SH-SY5Y (cell line): ENCODE data around the gene CABP4.

ENCODE experiments used
- GATA2 ChIP-seq: IDR thresholded peaks from 2 replicates; pipeline ENCODE4 v1.6.1; 2011; ENCODE audit warnings: mild to moderate bottlenecking, low read depth, low read length
- GATA3 ChIP-seq: IDR thresholded peaks from 2 replicates; pipeline ENCODE4 v1.6.1; 2011; ENCODE audit warnings: low read depth, mild to moderate bottlenecking, low read length, moderate library complexity

DNA sequence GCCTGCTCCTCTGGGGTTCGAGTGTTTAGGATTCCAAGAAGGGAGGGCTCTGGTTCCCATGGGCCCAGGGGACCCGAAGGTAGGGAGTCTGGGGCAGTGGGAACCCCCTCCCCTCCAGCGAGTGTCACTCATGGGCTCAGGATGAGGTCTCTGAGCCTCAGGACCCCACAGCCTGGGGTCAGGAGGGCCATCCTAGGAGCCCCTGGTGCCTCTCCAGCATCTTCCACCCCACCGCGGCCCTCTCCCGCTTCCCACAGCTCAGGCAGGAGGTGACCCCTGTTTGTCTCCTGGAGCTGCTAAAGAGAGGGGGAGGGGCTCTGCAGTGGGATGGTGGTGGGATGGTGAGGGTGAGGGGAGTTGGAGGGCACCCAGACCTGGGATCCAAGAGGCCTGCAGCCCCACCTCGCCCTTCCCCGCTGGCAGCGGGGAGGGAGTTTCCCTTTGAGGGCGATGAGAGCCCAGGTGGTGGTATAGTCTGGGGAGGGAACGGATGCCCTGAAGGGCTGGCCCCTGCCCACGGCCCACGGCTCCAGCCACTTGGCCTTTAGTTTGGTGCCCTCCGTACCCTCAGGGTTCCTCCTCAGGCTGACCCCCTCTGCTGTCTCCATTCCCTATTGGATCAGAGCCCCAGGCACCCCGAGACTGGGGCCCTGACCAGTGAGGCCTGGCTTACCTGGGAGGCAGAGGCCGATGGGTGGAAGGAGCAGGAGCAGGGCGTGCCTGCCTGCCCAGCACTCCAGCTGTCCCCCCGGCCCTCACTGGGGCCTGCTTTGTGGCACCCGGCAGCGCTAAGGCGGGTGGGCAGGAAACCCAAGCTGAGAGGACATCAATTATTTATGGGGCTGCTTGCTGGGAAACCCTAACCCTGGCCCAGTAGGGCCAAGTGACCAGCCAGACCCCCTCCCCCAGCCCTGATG lies 1.1 kb upstream of the CABP4 start:
- no peak for TF ChIP-seq GATA2
- TF ChIP-seq GATA3, result no peak
